NCI-H2227 (cell line): Measurements from ENCODE around the gene UCP3.

Experiments used
- DNase-seq: peaks from one replicate; lab custom pipeline; 2025; ENCODE audit not compliant: unreplicated experiment; lab: John Stamatoyannopoulos, UW

UCP3 gene

GRCh38 chr11:73978576-73979086 lies 30.3 kb downstream of the UCP3 start:
- no peak for DNase-seq

- DNase-seq, result no peak
Observed at GRCh38 chr11:73977856-73978519, 30.9 kb downstream of the UCP3 start.

- DNase-seq, result no peak
Observed at GRCh38 chr11:73976451-73977151, 32.3 kb downstream of the UCP3 start.

- no peak for DNase-seq
Observed at GRCh38 chr11:73975479-73975757, 33.5 kb downstream of the UCP3 start.

- DNase-seq, result no peak
Observed at GRCh38 chr11:73974604-73975478, 34.0 kb downstream of the UCP3 start.

- DNase-seq, result no peak
Observed at GRCh38 chr11:73972620-73973449, 36.0 kb downstream of the UCP3 start.

GRCh38 chr11:73972187-73972586 lies 36.7 kb downstream of the UCP3 start:
- no peak for DNase-seq

GRCh38 chr11:73971175-73971719 lies 37.6 kb downstream of the UCP3 start:
- no peak for DNase-seq

GRCh38 chr11:73969991-73970800 lies 38.7 kb downstream of the UCP3 start:
- DNase-seq, result no peak

GRCh38 chr11:73969091-73969490 lies 39.8 kb downstream of the UCP3 start:
- no peak for DNase-seq

GRCh38 chr11:73968356-73968966 lies 40.4 kb downstream of the UCP3 start:
- DNase-seq, result no peak

- DNase-seq, result peak; percentile 64
Observed at GRCh38 chr11:73965764-73966121, 43.1 kb downstream of the UCP3 start.

- no peak for DNase-seq
Observed at GRCh38 chr11:73965076-73965763, 43.7 kb downstream of the UCP3 start.

- DNase-seq, result no peak
Observed at GRCh38 chr11:73963861-73964260, 45.0 kb downstream of the UCP3 start.

GRCh38 chr11:73962101-73962705 lies 46.7 kb downstream of the UCP3 start:
- no peak for DNase-seq

- DNase-seq, result no peak
Observed at GRCh38 chr11:73961321-73961720, 47.6 kb downstream of the UCP3 start.

- no peak for DNase-seq
Observed at GRCh38 chr11:73958521-73959141, 50.3 kb downstream of the UCP3 start.
